HG03159 (cell line): ENCODE results near the gene UGT2A3.
A peak's percentile ranks its signal among the peaks of the same experiment; 100 is the strongest.

Source experiments
- ATAC-seq: cut with Tn5 transposase; IDR thresholded peaks from one replicate; pipeline ENCODE4 v1.9.1; 2021; ENCODE audit warnings: mild to moderate bottlenecking, moderate library complexity; ENCODE audit not compliant: unreplicated experiment

The UGT2A3 gene

DNA sequence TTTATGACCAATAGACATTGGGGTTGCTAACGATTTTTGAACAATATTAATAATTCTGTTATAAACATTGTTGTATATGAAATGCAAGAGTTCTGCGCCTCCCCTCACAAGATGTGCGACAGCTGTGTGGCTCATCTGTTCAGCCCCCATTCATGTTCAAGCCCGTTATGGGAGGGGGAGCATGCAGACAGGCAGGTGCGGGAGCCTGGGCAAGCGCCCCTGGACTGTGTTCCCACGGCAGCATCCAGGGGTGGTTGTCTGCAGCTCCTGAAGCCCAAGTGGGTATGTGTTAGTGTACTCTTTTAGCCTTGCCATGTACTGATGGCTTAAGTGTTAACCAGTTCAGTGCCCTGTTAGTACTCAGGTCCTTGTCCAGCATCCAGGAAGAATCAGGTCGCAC lies 34.6 kb downstream of the UGT2A3 start:
- ATAC-seq = no peak

- no peak for ATAC-seq
These were observed 38.8 kb downstream of the UGT2A3 start for GRCh38 chr4:68912807-68913206.

DNA sequence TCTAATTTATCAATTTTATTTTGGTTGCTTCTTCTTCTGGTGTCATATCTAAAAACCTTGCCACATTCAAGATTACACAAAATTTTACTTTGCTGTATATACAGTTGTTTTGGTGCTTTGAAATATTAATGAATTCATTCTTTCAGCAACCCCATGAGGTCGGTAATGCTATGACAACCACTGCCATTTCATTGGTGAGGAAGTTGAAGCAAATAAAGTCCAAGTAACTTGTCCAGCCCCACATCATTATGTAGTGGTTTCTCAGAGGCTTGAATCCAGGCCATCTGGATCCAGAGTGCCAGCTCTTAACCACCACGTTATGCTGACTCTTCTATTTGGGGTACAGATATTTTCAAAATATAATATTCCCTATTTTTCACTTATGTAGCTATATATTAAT lies 42.2 kb downstream of the UGT2A3 start:
- ATAC-seq = no peak

DNA sequence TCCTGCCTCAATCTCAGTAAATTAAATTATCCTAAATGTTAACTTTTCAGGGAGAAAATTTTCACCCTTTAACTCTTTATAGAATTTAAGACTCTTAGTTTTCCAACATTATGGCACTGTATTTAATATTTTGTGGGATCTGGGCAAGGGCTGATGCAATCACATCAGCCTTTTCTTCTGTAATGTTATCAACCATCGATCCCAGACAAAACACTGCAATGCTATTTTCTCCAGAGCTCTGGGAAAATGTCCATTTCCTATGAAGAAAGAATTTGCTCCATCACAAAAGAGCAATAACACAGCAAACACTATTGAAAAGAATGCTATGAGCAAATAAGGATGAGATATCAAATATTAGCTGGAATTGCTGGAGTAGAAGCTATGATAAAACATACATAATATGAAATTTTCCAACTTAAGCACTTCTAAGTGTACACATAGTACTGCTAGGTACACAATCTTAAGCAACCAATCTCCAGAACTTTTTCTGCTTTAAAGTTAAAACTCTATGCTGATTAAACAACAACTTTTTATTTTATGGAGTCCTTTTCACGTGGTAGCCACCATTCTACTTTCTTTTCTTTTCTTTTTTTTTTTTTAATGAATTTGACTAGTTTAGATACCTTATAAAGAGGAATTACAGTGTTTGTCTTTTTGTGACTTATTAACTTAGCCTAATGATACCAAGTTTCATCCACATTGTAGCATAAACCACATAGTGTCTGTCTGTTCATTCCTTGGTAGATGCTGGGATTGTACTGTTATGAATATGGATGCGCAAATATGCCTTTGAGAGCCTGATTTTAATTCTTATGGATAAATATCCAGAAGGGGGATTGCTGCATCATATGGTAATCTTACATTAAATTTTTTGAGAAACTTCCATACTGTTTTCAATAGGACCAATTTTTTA lies 43.6 kb downstream of the UGT2A3 start:
- ATAC-seq = no peak

DNA sequence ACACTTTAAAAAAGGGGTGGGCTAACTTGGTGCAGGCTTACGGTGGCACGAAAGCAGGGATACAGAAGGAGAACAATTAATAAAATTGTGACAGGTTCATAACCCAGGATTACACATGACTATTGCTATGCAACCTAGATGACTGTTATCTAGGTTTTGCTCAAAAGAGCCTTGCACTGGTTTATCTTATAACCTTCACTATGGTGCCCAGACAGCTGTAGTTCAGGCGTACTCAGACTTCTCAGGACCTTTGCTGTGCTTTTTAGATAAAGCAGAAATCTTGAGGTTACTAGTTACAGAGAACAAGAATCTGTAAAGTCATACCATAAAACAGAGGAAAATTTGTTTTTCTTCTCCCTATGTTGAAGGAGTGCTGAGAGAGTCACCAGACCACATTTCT lies 44.4 kb downstream of the UGT2A3 start:
- no peak for ATAC-seq

- no peak for ATAC-seq
These were observed 44.8 kb downstream of the UGT2A3 start for GRCh38 chr4:68906780-68907137.

- ATAC-seq = peak; percentile 33
These were observed 45.4 kb downstream of the UGT2A3 start for GRCh38 chr4:68905939-68906779.

DNA sequence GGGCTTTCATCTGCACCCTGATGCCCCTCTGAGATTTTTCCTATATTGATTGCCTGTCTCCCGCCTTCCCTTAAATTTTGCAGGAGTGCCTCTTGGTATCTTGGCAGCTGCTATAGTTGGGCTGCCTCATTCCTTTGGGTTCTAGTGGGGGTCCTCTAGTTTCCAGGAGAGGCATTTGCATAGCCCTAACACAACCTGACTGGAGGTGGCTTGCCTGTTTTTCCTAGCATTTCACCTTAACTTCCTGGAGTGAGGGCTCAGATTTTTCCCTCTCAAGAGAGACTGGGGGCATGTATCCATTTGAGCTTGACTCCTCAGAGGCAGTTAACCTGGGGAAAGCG lies 46.0 kb downstream of the UGT2A3 start:
- no peak for ATAC-seq

- peak; percentile 73 for ATAC-seq
These were observed 46.8 kb downstream of the UGT2A3 start for GRCh38 chr4:68904786-68905185.

DNA sequence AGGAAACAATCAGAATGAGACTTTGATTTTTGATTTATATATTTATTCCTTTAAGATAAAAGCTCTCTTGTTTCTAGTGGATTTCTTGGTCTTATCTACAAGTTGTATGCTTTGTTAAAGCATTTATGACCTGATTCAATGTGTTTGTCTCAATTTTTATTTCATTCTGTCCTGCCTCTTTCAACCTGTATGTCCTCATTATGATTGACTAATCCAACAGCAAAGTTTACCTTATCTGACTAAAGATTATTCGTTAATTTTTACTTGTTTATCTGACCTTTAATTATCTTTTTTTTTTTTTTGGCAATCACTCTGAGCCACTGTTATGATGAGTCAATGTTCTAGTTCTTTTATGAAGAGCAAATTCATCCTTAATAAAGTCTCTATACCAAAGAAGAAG lies 54.9 kb downstream of the UGT2A3 start:
- ATAC-seq = no peak

DNA sequence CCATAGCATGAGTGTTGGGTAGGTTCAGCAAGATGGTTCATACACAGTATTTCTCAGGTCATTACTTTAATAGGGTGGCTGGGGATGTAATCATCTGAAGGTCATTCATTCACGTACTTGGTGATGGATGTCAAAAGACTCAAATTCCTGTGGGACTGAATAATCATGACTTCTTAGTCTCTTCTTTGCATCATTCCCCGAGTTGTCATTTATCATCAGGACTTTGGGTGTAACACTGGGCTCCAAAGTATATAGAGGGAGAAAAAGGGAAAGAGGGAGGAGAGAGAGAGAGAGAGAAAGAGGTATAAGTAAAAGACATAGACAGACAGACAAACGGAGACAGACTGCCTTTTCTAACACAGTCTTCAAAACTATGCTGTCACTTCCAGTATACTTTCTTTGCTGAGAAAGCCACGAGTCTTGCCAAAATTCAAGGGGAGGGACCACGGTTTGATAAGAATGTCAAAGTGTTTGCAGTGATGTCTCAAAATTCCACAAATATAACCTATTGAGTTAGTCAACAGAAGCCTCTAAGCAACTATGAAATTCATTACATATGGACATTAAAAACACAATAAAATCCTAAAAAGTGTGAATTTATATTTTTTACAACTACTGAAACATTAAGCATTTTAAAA lies 55.9 kb downstream of the UGT2A3 start:
- ATAC-seq = no peak

DNA sequence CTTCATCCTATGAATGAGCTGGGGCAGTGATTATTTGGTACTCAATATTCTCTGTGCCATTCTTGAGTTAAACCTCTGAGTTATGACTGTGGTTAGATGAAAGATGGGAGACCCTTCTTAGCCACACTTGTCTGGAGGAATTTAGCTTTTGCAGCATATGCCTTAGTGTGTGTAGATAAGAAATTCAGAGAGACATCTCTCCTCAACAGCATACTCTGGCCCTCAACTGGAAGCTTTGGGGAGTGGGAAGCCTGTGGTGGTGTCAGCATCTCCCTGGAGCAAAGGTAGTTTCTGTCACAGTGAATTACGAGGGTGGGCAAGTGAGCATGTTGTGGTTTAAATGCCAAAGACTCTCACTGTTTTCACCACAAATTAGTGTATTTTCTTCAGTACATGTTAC lies 58.7 kb downstream of the UGT2A3 start:
- no peak for ATAC-seq

DNA sequence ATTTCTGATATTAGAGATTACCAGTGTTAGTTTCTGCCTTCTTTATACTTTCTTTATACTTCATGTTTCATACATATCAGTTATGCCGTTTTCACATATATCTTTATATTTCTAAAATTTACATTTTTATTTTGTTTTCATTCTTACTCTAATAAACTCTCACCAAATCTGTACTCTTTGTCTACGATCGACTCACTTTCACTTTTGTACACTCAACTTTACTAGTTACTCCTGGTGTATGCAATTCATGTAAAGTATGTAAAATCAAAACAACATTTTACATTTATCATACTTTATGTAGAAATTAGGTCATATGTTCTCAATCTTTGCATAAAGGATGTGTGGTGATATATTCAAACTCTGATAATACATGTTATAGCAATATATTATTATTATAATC lies 59.9 kb downstream of the UGT2A3 start:
- ATAC-seq = no peak

- no peak for ATAC-seq
These were observed 66.1 kb downstream of the UGT2A3 start for GRCh38 chr4:68885545-68885944.

DNA sequence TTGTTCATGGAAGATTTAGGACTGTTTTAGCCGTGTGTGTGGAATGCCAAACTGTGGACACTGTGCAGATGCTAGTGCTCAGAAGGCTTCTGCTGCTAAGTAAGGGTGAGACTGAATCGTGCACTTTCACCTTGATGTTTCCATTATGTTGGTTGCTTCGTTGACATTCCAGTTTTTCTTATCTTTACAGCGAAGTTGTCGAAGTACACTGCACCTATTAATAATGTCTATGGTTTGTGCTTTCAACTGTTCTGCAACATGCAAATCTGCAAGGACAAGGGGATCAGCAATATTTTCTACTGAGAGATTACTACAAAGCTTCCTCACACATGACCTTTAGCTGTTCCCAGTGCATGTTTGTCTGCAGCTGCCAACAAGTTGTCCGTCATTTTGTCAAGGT lies 67.7 kb downstream of the UGT2A3 start:
- ATAC-seq = no peak
